ENCODE results near the gene GRIP1.

The GRIP1 gene

DNA sequence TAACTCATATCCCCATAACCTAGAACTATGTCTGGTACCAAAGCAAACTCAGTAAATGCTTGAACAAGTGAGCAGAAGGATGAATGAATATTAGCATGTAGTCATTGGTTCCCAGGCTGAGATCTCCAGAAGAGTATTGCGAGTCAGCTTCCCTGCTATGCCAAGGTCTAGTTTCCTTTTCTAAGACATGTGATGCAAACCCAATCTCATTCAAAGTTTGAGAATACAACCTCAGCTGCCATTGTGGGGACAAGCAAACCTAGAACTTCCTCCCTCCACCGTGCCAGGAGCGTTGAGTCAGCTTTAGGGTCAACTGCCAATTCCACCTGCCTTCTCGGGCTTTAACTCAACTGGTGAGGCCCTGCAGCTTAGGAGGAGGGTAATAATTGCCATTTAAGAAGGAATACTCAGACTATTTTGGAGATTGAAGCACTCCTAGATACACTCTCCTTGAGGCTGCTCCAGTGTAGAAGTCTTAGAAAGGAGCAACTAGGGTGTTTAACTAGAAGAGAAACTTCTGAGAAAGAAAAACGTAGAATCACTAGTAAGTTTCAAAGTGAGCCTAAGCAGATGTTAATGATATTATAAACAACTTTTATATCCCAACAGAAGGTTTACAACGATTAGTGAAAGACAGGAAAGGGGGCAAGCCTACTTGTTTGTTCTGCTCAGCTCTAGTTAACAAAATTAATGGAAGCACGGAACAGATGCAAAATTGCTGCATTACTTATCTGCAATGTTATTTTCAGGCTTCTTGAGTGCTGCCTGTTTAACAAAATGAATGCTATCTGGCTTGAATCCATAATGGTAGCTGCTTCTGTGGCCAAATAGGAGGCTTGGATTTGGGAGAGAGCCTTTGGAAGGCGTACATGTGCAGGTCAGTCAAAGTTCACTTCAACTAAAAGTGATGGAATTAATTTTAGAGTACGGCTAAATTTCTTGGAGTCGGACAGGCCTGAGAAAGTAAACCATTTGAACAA, 279.7 kb downstream of the GRIP1 start:
- no peak for DNase-seq
- Histone ChIP-seq H3K4me3 (ENCODE audit: low read depth, low read length) (no peak overlapping the region), H3K4me1 (ENCODE audit: control insufficient read depth in 1 of 2, insufficient read depth in 2 of 2, low read length in 2 of 2) (no peaks in the 10 kb centered on the region), H2BK12ac (ENCODE audit: low read length) (no peak overlapping the region), H3K4me2 (ENCODE audit: low read length) (no peak overlapping the region), H2AK5ac (ENCODE audit: low read length) (no peak overlapping the region), H4K12ac (ENCODE audit: low read depth, low read length) (no peak overlapping the region), H3K4ac (ENCODE audit: low read depth, low read length) (no peak overlapping the region), H2AFZ (ENCODE audit: insufficient read depth, low read length, poor library complexity) (no peak overlapping the region), H3K23ac (ENCODE audit: low read length) (peak overlapping the region; percentile 81), H4K91ac (ENCODE audit: low read depth, low read length) (no peak overlapping the region), H3K9me3 (ENCODE audit: insufficient read depth, low read depth, low read length) (no peaks in the 10 kb centered on the region), H3K9ac (ENCODE audit: low read length) (peak overlapping the region; percentile 46), H3K79me2 (ENCODE audit: control insufficient read depth, insufficient read depth, low read length, poor library complexity) (no peaks in the 10 kb centered on the region), H3K14ac (ENCODE audit: low read length) (no peak overlapping the region), H3K36me3 (ENCODE audit: control insufficient read depth in 1 of 2, insufficient read depth in 2 of 2, low read length in 2 of 2) (no peaks in the 10 kb centered on the region), H3K27ac (ENCODE audit: low read depth, low read length) (no peak overlapping the region), H2BK5ac (ENCODE audit: low read depth, low read length, poor library complexity) (no peak overlapping the region), H2BK120ac (ENCODE audit: insufficient read depth, low read length, poor library complexity) (no peak overlapping the region), H3K79me1 (ENCODE audit: low read length) (no peaks in the 10 kb centered on the region), H3K27me3 (ENCODE audit: insufficient read depth, low read length) (no peaks in the 10 kb centered on the region), H3K18ac (ENCODE audit: low read length) (no peak overlapping the region), H4K8ac (ENCODE audit: low read depth, low read length) (no peak overlapping the region)
- no CpG with 5 or more reads among the region's 10 CpGs for WGBS (ENCODE audit: extremely low coverage, insufficient coverage, insufficient read length)

DNA sequence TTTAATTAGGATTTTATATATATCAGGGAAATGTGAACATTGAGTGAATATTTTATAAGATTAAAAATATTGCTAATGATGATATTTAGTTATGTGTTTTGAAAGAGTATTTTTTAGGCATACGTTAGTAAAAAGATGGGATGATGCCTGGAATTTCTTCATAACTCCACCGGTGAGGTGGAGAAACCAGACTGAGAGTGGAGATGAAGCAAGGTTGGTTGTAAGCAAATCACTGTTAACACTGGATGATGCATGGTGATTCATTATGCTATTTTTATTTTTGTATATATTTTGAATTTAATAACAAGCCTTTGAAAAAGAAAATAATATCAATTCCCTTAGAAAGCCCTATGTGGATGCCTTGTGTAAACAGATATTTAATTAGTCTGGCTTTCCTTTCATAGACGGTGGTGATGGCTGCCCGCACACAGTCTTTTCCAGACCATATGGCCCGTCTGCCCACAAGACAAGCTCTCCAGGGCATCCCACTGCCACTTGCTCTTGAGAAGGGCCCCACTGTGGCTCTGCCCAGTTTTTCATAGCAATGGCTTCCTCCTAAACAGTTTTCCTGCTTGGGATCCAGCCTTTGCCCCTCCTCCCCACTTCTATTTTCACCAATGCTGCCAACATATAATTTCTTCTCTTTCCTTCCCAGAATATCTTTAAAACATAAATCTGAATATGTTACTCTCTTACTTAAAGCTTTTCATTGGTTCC, 281.1 kb downstream of the GRIP1 start:
- Histone ChIP-seq H3K9ac (ENCODE audit: low read length) (no peak overlapping the region), H2BK120ac (ENCODE audit: insufficient read depth, low read length, poor library complexity) (no peak overlapping the region), H2AFZ (ENCODE audit: insufficient read depth, low read length, poor library complexity) (no peak overlapping the region), H3K4ac (ENCODE audit: low read depth, low read length) (no peak overlapping the region), H3K23ac (ENCODE audit: low read length) (no peak overlapping the region), H3K14ac (ENCODE audit: low read length) (no peak overlapping the region), H3K27me3 (ENCODE audit: insufficient read depth, low read length) (no peaks in the 10 kb centered on the region), H4K91ac (ENCODE audit: low read depth, low read length) (no peak overlapping the region), H2BK12ac (ENCODE audit: low read length) (no peak overlapping the region), H3K36me3 (ENCODE audit: control insufficient read depth in 1 of 2, insufficient read depth in 2 of 2, low read length in 2 of 2) (no peaks in the 10 kb centered on the region), H3K4me1 (ENCODE audit: control insufficient read depth in 1 of 2, insufficient read depth in 2 of 2, low read length in 2 of 2) (no peaks in the 10 kb centered on the region), H3K79me2 (ENCODE audit: control insufficient read depth, insufficient read depth, low read length, poor library complexity) (no peaks in the 10 kb centered on the region), H3K9me3 (ENCODE audit: insufficient read depth, low read depth, low read length) (no peaks in the 10 kb centered on the region), H3K18ac (ENCODE audit: low read length) (no peak overlapping the region), H3K4me3 (ENCODE audit: low read depth, low read length) (no peak overlapping the region), H2AK5ac (ENCODE audit: low read length) (no peak overlapping the region), H3K27ac (ENCODE audit: low read depth, low read length) (no peak overlapping the region), H3K4me2 (ENCODE audit: low read length) (no peak overlapping the region), H4K12ac (ENCODE audit: low read depth, low read length) (no peak overlapping the region), H2BK5ac (ENCODE audit: low read depth, low read length, poor library complexity) (no peak overlapping the region), H3K79me1 (ENCODE audit: low read length) (no peaks in the 10 kb centered on the region), H4K8ac (ENCODE audit: low read depth, low read length) (no peak overlapping the region)
- DNase-seq = no peak
- WGBS (ENCODE audit: extremely low coverage, insufficient coverage, insufficient read length) = 100% methylated on average over 1 of the region's 5 CpGs

DNA sequence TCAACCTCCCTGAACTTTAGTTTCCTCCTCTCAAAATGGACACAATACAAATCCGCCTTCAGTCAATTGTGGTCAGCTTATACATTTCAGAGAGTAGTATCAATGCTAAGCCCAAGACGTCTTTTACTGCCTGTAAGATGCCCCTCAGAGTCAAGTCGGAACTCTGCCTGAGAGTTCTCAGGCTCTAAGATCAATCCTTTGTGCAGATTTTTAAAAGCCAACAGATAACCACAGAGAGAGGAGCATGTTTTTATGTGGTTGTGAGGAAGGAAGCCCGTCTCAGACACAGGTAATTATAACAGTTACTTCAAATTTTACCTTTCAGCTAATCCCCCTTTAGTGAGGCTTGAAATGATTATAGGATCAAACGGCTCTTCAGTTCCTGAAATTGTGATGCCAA, 285.0 kb downstream of the GRIP1 start:
- Histone ChIP-seq H3K9ac (ENCODE audit: low read length) (no peak overlapping the region), H4K12ac (ENCODE audit: low read depth, low read length) (no peak overlapping the region), H4K8ac (ENCODE audit: low read depth, low read length) (no peak overlapping the region), H3K18ac (ENCODE audit: low read length) (no peak overlapping the region), H4K91ac (ENCODE audit: low read depth, low read length) (no peak overlapping the region), H3K4me1 (ENCODE audit: control insufficient read depth in 1 of 2, insufficient read depth in 2 of 2, low read length in 2 of 2) (no peaks in the 10 kb centered on the region), H2BK120ac (ENCODE audit: insufficient read depth, low read length, poor library complexity) (no peak overlapping the region), H2BK5ac (ENCODE audit: low read depth, low read length, poor library complexity) (no peak overlapping the region), H2AK5ac (ENCODE audit: low read length) (no peak overlapping the region), H3K23ac (ENCODE audit: low read length) (no peak overlapping the region), H3K4me2 (ENCODE audit: low read length) (no peak overlapping the region), H3K4me3 (ENCODE audit: low read depth, low read length) (no peak overlapping the region), H3K4ac (ENCODE audit: low read depth, low read length) (no peak overlapping the region), H3K79me1 (ENCODE audit: low read length) (no peaks in the 10 kb centered on the region), H3K9me3 (ENCODE audit: insufficient read depth, low read depth, low read length) (no peaks in the 10 kb centered on the region), H2AFZ (ENCODE audit: insufficient read depth, low read length, poor library complexity) (no peak overlapping the region), H3K27ac (ENCODE audit: low read depth, low read length) (no peak overlapping the region), H3K14ac (ENCODE audit: low read length) (no peak overlapping the region), H3K79me2 (ENCODE audit: control insufficient read depth, insufficient read depth, low read length, poor library complexity) (no peaks in the 10 kb centered on the region), H3K27me3 (ENCODE audit: insufficient read depth, low read length) (no peaks in the 10 kb centered on the region), H2BK12ac (ENCODE audit: low read length) (no peak overlapping the region), H3K36me3 (ENCODE audit: control insufficient read depth in 1 of 2, insufficient read depth in 2 of 2, low read length in 2 of 2) (no peaks in the 10 kb centered on the region)
- no peak for DNase-seq
- WGBS (ENCODE audit: extremely low coverage, insufficient coverage, insufficient read length) = no CpG with 5 or more reads among the region's 5 CpGs

DNA sequence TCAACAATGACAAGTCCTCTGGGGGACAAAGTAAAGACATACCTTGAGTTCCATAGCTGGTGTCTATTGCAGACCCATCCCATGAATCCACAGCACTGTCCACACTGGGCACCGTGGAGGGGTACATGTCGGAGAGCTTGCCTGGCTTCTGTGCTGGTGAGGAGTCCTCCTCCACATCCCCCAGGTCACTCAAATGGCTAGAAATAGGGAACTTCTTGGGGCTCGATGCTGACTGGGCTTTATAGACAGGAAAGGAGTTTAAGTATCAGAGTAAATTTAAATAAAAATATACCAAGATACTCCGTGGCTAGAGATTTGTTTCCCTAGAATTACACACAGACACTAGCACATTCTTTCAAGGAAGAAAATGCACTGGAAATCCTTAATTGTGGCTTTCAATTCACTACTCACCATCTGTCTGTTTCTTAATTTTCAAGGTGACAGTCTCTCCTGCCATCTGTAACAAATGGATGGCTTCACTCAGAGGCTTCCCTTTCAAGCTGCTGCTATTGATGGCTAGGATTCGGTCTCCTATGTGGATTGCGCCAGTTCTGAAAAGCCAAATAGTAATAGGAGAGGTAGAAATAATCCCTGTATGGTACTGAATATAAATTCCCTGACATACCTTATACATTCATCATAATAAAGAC, 286.5 kb downstream of the GRIP1 start:
- no peaks in the 10 kb centered on the region for H3K4me1 ChIP-seq (ENCODE audit: control insufficient read depth in 1 of 2, insufficient read depth in 2 of 2, low read length in 2 of 2)

More for the DNA sequence above, 286.5 kb downstream of the GRIP1 start:
- no peaks in the 10 kb centered on the region for H3K79me2 ChIP-seq (ENCODE audit: control insufficient read depth, insufficient read depth, low read length, poor library complexity)
- DNase-seq = no peak
- no peak overlapping the region for H3K4me2 ChIP-seq (ENCODE audit: low read length)
- no peak overlapping the region for H2BK120ac ChIP-seq (ENCODE audit: insufficient read depth, low read length, poor library complexity)
- H3K9ac ChIP-seq (ENCODE audit: low read length) = no peak overlapping the region
- H4K8ac ChIP-seq (ENCODE audit: low read depth, low read length) = no peak overlapping the region
- no peak overlapping the region for H2BK5ac ChIP-seq (ENCODE audit: low read depth, low read length, poor library complexity)
- H4K91ac ChIP-seq (ENCODE audit: low read depth, low read length) = no peak overlapping the region
- H4K12ac ChIP-seq (ENCODE audit: low read depth, low read length) = no peak overlapping the region
- no peak overlapping the region for H3K14ac ChIP-seq (ENCODE audit: low read length)
- no peaks in the 10 kb centered on the region for H3K27me3 ChIP-seq (ENCODE audit: insufficient read depth, low read length)
- H3K9me3 ChIP-seq (ENCODE audit: insufficient read depth, low read depth, low read length) = no peaks in the 10 kb centered on the region
- no peak overlapping the region for H3K4ac ChIP-seq (ENCODE audit: low read depth, low read length)
- no peak overlapping the region for H2BK12ac ChIP-seq (ENCODE audit: low read length)
- no peak overlapping the region for H2AFZ ChIP-seq (ENCODE audit: insufficient read depth, low read length, poor library complexity)
- H3K27ac ChIP-seq (ENCODE audit: low read depth, low read length) = no peak overlapping the region
- no peak overlapping the region for H3K18ac ChIP-seq (ENCODE audit: low read length)
- H3K4me3 ChIP-seq (ENCODE audit: low read depth, low read length) = no peak overlapping the region
- H3K23ac ChIP-seq (ENCODE audit: low read length) = no peak overlapping the region
- no peaks in the 10 kb centered on the region for H3K79me1 ChIP-seq (ENCODE audit: low read length)
- WGBS (ENCODE audit: extremely low coverage, insufficient coverage, insufficient read length) = no CpG with 5 or more reads among the region's 6 CpGs
- no peaks in the 10 kb centered on the region for H3K36me3 ChIP-seq (ENCODE audit: control insufficient read depth in 1 of 2, insufficient read depth in 2 of 2, low read length in 2 of 2)
- no peak overlapping the region for H2AK5ac ChIP-seq (ENCODE audit: low read length)

All from trophoblast cell (in vitro differentiated cells and primary cell).